ENCODE data around the gene FLACC1.
"Not testable (repeated sequence)": the region's sequence is repeated elsewhere in the genome, so short reads cannot be mapped to it uniquely, and the experiment has no call there.

Gene FLACC1

DNA sequence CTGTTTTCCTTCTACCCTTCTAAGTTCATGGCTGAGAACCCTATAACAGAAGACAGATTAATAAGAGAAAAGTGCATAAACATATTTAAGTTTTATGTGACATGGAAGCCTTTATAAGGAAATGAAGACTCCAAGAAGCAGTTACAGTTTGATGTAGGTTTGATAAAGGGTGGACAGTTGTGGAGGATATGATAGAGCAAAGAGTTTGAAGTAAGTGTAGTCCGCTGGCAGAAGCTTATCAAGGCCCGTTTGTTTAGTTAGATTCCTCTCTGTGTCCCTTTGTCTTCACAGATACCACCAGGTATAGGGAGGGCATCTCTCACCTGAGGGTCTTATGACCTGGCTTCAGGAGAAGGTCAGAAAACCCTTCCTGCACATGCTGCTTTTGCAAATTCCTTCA, 107.3 kb downstream of the FLACC1 start:
- no peak for DNase-seq

DNA sequence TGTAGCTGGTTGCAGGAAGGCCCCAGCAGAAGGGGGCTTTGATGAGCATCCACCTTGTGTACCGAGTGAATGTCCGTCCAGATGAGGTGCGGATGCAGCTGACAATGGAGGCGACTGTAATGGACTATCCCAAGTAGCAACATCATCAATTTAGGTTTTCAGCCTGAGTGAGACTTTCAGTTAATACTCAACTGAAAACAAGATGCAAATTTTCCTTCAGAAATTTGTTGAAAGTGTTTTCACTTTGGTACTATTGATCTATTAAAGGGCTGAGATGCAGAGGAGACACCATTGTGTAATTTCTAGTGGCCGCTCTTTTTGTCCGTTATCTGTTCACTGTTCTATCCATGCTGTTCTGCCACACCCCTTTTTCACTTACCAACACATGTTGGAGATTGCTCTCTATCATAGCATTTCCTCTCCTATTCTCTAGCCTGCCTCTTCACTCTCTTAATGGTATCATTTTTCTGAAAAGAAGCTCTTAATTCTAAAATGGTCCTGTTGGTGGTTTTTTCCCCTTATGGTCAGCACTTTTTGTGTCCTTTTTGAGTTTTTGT, 108.8 kb downstream of the FLACC1 start:
- no peak for DNase-seq

DNA sequence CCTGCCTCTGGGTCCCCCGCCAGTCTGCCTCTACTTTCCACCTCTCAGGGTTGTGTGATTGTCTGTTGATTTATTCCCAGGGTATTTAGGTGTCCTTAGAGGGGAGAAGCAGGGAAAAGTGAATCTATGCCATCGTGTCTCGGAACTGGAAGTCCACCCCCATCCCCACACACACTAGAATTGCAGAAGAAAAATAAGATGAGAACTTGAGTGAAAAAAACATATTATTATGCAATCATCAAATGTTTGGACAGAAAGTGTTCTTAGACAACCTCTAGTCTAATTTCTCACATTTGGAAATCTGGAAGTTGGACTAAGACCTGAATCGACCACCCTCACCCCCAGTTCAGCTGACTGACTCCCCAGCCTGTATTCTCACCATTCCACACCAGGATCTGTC, 110.9 kb downstream of the FLACC1 start:
- no peak for DNase-seq

DNA sequence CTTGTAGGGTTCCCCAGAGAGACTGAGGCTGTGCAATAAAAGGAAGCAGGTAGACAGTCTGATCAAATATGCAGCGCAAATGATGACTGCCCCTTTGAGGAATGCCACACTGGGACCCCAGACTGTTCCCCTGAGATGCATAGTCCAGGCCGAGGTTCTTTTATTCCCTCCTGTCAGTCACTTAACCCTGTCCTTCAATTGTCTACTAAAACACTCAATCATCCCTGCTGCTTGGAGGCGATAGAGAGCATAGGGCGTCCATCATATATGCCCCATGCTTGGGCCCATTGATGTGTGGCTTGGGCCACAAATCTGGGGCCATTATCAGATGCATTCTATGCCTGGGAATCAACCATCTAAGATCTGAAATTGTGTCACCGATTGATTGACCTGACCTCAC, 112.3 kb downstream of the FLACC1 start:
- DNase-seq = no peak

DNA sequence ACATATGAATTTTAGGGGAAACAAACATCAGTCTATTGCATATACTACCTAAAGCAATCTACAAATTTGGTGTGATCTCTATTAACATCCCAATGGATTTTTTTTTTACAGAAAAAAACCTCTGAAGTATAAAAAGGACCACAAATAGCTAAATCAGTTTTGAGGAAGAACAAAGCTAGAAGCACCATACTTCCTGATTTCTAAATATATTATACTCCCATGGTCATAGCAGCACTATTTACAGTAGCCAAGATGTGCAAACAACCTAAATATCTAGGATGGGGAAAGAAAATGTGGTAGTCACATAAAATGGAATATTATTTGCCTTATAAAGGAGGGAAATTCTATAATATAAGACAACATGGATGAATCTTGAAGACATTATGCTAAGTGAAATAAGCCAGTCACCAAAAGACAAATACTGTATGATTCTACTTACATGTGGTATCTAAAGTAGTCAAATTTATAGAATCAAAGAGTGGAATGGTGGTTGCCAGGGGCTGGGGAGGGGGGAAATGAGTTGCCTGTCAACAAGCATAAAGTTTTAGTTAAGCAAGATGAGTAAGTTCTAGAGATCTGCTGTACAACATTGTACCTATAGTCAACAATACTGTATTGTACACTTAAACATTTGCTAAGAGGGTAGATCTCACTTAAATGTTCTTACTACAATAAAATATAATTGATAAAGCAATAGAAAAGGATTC, 114.4 kb downstream of the FLACC1 start:
- DNase-seq = no peak

DNA sequence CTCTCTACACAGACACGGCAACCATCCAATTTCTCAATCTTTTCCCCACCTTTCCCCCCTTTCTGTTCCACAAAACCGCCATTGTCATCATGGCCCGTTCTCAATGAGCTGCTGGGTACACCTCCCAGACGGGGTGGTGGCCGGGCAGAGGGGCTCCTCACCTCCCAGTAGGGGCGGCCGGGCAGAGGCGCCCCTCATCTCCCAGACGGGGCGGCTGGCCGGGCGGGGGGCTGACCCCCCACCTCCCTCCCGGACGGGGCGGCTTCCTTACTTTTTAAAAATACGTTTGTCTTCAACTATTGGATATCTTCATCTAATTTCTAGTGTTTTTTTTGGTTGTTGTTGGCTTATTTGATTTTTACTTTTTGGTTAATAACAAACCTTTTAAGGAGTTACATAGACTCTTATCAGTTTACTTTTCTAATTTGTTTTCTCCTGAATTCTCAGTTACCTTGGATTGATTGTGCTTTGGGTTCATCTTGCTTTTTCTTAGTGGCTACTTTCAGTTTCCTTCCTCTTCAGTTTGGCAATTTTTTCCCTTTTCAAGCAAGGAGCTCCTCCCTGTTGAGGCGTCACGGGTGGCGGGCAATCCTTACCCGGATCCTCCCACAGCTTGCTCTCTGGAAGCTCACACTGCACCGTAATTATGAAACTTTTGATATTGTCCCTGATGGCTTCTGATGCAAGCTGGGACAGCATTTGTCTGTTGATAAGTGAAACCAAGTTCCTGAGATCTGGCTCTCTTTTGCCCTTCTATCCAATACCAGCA, 117.8 kb downstream of the FLACC1 start:
- DNase-seq = not testable (repeated sequence)

Data from NCI-H1930 (cell line).